ENCODE data around the gene NADSYN1.

DNA sequence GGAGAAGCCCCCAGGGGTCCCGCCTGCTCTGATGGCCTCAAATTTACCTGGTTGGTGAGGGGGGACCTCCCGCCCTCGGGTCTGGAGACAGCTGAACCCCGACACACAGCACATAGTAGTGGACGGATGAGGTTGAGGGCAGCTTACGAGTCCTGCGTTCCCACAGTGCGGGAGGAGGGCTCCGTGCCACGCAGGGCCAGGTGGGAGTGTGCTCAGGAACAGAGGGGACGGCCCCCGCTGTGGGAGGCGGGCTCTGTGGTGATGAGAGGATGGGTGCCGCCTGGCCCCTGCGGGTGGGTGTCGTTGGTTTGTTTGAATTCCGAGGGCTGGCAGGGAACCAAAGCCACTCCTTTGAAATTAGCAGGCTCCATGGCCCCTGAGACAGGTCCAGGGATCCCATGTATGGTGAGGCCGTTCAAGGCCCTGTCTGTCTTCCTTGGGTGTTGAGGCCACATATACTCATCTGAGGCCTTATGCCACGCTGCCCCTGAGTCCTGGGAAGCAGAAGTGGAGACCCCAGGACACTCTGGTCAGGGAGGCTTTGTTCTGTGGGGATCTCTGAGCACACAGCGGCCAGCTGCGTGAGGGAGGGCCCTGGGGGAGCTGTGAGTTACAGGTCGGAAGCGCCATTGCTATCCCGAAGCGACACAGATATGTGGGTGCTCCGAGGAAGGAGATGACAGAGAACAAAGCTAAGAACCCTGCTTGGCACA, 21.9 kb downstream of the NADSYN1 start:
- TF ChIP-seq, protein P1, sequence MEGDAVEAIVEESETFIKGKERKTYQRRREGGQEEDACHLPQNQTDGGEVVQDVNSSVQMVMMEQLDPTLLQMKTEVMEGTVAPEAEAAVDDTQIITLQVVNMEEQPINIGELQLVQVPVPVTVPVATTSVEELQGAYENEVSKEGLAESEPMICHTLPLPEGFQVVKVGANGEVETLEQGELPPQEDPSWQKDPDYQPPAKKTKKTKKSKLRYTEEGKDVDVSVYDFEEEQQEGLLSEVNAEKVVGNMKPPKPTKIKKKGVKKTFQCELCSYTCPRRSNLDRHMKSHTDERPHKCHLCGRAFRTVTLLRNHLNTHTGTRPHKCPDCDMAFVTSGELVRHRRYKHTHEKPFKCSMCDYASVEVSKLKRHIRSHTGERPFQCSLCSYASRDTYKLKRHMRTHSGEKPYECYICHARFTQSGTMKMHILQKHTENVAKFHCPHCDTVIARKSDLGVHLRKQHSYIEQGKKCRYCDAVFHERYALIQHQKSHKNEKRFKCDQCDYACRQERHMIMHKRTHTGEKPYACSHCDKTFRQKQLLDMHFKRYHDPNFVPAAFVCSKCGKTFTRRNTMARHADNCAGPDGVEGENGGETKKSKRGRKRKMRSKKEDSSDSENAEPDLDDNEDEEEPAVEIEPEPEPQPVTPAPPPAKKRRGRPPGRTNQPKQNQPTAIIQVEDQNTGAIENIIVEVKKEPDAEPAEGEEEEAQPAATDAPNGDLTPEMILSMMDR (IDR thresholded peaks at IDR 0.05), result no peak
- TF ChIP-seq POLR2A (IDR thresholded peaks at IDR 0.05), result no peak
